NCI-H1092 treated with DMSO at 0.1 percent for 48 hours (cell line): ENCODE results near the gene MAMDC2.
"Not testable (repeated sequence)": the region's sequence is repeated elsewhere in the genome, so short reads cannot be mapped to it uniquely, and the experiment has no call there.

ENCODE experiments used
- DNase-seq: peaks from one replicate; lab custom pipeline; 2025; lab: John Stamatoyannopoulos, UW

MAMDC2 gene

DNA sequence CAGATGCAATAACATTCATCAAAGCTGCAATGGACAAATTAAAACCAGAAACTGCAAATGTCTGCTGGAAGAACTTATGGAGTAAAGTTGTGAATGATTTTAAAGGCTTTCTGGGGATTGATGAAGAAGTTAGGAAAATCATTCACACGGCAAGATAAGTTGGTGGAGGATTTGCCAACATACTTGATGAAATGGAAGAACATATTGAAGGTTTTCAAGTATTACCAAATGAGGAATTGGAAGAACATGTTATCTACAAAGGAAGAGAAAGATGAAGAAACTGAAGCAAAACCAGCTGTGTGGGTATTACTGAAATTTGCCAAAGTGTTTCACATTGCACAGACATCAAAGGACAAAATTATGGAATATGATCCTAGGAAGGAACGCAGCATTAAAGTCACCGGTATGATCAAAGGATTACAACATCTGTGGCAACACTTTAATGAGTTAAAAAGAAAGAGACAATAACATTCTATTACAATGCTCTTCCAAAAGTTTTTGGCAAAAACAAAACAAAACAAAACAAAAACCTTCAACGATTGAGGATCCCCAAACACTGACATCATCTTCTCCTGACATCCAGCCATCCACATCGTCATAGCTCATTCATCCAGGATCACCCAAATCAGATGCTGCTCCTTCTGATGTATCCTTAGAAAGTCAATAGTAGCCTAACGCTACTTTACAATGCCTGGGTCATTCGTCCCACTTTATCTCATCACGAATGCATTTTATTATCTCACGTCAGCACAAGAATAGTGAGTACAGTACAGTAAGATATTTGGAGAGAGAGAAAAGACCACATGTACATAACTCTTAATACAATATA is 153.8 kb downstream of the MAMDC2 start:
- no peak for DNase-seq

DNA sequence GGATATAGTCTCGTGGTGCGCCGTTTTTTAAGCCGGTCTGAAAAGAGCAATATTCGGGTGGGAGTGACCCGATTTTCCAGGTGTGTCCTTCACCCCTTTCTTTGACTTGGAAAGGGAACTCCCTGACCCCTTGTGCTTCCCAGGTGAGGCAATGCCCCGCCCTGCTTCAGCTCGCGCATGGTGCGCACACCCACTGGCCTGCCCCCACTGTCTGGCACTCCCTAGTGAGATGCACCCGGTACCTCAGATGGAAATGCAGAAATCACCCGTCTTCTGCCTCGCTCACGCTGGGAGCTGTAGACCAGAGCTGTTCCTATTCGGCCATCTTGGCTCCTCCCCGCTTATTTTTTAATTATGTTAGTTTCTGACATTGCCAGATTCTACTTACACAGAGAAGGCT is 161.1 kb downstream of the MAMDC2 start:
- not testable (repeated sequence) for DNase-seq

DNA sequence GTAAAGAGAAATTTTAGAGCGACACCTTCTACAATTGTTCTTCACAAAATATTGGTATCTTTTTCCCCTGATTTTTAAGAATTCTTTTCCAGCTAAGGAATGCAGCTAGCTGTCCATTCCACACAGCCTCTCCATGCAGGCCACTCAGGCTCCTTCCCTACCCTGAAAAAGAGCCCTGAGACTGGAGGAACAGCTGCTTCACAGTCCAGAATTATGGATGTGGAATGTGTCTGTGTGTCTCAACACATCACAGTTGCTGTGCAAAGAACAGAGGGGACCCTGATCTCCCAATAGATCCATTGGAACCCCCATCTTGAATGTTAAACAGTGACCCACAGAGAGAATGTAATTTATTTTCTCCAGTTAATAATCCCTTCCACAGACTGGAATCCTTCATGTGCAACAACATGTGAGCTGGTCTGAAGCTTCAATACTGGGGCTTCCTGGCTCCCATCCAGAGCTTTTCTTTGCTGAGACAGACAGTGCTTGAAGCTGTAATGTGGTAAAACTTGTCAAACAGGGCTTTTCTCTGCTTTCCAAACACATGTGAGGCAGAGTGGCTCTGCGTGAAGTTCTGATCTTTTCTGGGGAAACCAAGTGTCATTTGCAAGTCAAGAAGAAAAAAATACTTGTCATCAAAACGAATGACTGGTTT is 161.8 kb downstream of the MAMDC2 start:
- no peak for DNase-seq

DNA sequence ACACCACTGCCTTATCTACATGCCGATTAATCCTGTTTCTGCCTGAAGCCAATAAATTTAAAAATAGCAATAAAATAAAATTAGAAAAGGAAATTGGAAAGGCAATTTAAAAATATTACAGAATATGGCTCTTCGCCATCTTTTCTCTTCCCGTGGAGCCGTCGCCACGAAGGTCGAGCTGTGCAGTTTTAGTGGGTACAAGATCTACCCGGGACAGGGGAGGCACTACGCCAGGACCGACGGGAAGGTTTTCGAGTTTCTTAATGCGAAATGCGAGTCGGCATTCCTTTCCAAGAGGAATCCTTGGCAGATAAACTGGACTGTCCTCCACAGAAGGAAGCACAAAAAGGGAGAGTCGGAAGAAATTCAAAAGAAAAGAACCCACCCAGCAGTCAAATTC is 173.4 kb downstream of the MAMDC2 start:
- no peak for DNase-seq

DNA sequence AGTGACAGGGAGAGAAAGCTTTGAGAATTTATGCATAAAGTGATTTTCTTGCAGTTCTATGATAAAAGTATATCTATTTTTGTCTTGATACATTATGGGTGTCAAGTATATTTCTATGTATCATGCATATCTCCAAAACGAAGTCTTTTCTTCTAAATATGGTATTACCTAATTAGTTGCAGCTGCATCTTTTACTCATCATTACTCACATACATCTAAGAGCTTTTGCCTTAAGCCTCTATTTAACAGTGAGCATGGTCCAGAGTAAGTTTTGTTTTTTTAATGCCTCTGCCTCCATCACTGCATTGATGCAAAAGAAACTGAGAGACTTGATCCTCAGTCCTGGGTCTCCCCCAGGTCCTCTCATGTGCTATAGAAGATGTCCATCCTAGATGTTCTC is 175.1 kb downstream of the MAMDC2 start:
- no peak for DNase-seq

DNA sequence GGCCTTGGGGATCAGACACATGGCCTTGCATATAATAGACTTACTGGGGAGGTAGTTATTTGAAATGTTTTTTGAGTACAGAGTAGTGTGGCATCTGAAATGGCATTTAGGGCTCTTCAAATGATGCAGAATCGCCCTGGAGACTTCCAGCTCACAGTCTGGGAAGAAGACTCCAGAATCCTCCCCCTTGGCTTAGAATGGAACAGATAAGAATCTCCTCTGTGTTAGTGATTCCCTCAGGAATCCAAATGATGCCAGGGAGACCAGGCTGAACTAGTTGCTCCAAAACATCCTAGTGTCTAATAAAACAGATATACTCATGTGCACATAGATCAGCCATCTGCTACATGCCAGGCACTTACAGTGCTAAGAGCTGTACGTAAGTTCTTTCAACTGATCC is 176.6 kb downstream of the MAMDC2 start:
- DNase-seq, result no peak

DNA sequence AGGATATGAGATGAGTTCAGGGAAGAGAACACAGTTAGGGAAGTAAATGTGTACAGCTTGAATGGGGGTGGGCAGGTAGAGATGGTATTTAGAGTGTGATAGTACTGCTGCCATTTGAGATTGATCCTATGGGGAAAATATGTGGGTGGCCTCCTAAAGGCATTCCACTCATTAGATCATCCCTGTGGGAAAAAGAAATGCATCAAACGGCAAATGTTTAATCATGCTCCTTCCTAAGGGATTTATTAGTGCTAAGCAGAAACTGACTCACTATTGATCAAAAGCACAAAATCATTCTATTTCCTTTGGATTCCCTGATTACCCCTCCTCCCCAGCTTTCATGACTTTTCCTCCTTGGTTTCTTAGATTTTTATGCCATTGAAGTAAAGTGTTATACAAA is 178.7 kb downstream of the MAMDC2 start:
- no peak for DNase-seq

DNA sequence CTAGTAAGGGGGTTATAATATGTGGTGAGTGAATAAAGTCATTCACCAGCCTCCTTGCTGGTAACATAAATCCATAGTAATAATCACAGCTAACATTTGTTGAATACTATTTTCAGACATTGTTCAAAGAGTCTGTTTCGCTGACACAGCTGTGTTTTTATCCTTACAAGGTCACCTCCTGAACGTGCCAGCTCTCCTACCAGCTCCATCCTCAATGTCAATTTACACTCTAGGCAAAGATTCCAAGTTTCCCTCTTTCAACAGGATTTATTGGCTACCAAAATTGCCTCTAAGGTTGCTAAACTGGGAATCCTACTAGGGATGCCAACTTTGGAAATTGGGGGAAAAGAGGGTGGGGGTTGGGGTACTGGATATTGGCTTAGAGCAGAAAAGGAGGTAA is 184.5 kb downstream of the MAMDC2 start:
- DNase-seq, result peak; percentile 45

DNA sequence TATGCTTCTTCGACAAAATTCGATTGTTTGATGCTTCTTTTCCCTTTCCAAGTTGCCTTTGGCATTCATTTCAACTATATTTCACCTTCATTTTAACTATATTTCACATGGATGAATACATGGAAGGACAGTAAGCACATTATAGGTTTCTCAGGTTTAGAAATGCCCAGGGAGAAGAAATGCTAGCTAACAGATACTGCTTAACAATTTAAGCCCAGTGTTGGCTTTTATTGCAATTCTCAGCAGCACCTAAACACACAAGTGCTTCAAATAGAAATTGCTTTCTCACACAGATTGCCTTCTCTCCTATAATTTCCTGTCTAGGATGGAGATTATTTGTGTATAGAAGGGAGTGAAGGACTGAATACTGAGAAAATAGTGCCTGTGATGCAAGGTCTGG is 185.0 kb downstream of the MAMDC2 start:
- no peak for DNase-seq

DNA sequence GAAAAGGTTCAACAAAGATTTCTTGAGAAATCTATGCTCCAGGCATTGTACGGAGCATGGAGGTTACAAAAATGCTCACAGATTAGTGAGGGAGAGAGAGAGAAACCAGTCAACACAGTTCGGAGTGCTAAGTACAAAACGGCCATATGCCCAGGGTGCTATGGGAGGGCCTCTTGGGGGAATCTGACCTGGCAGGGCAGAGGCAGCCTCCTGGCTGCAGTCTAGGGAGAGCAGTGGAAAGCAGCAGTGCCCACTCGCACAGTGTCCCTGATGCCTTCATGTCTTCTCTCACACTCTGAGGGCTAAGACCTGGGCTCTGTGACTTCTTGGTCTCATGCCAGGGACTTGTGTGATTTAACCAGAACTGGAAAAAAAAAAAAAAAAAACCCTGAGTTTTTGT is 185.4 kb downstream of the MAMDC2 start:
- peak; percentile 71 for DNase-seq

DNA sequence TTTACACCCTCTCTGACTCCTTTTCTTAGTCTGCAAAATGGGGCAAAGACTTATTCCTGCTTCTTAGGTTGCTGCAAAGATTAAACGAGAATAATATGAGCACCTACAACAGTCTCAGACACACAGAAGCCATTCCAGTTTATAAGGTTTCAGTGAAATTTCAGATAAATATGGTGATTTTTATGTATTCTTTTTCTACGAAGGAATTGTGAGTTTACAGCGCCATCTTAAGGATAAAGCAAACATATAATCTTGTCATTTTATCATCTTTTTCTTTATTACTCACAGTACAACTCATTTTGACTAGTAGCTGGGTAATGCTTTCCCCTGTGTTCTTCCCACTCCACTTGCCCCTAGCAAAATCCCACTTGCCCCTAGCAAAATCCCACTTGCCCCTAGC is 185.9 kb downstream of the MAMDC2 start:
- peak; percentile 67 for DNase-seq

DNA sequence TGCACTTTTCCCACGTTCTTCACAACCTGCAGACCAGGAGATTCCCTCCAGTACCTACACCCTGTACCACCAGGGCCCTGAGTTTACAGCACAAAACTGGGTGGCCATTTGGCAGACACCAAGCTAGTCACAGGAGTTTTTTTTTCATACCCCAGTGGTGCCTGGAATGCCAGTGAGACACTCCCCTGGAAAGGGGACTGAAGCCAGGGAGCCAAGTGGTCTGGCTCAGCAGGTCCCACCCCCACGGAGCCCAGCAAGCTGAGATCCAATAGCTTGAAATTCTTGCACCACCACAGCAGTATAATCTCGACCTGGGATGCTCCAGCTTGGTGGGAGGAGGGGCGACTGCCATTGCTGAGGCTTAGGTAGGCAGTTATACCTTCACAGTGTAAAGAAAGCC is 188.8 kb downstream of the MAMDC2 start:
- no peak for DNase-seq

DNA sequence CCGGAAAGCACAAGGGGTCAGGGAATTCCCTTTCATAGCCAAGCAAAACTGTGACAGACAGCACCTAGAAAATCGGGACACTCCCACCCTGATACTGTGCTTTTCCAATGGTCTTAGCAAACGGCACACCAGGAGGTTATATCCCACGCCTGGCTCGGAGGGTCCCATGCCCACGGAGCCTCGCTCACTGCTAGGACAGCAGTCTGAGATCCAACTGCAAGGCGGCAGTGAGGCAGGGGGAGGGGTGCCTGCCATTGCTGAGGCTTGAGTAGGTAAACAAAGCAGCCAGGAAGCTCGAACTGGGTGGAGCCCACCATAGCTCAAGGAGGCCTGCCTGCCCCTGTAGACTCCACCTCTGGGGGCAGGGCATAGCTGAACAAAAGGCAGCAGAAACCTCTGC is 190.6 kb downstream of the MAMDC2 start:
- DNase-seq, result not testable (repeated sequence)

DNA sequence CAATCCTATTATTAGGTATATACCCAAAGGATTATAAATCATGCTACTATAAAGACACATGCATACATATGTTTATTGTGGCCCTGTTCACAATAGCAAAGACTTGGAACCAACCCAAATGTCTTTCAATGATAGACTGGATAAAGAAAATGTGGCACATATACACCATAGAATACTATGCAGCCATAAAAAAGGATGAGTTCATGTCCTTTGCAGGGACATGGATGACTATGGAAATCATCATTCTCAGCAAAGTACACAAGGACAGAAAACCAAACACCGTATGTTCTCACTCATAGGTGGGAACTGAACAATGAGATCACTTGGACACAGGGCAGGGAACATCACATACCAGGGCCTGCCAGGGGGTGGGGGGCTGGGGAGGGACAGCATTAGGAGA is 202.3 kb downstream of the MAMDC2 start:
- not testable (repeated sequence) for DNase-seq

DNA sequence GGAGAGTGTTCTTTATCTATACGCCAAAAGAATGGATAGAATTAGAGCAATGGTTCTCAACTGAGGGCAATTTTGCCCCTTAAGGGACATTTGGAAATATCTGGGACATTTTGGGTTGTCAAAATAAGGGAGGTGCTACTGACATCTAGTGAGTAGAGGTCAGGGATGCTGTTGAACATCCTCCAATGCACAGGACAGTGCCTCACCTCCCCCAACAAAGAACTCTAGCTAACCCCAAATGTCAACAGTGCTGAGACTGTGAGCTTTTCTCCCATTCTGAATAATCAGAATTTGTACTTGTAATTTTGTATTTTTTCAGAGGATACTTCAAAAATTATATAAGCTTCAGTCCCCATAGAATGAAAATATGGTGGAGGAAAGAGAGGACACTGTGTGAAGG is 206.6 kb downstream of the MAMDC2 start:
- no peak for DNase-seq

DNA sequence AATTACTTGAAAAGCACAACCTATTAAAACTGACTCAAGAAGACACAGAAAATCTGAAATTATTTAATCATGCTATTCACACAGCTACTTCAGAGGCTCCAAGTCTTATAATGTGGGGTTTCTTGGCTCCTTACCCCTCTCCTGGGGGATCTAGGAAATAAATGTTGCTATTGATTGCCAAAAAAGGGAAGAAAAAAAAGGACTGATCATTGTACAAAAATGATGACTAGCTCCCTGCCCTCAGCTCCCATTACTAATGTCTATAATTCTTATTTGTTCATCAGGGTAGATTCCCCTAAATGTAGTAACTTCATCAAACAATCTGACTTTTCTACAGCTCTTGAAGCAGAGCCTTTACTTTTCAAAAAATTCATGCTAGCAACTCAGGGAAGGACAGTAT is 211.8 kb downstream of the MAMDC2 start:
- DNase-seq, result no peak

DNA sequence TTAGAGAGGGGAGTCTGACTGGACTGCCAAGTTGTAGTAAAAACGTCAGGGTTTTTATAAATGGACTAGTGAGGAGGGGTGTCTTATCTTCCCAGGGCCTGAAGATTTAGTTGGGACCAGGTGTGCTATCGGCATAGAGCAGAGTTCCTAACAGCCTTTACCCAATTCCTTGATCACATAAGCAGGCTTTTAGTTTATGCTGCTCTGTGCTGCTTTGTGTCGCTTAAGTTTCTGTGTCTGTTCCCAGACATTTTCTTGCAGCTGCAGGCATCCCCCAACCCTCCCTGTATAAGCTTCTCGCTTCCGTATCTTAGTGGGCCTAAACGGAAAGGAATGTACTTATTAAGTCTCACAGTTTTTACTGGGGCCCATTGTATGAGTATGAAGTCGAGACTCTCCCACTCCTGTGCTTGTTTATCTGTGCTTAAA is 212.5 kb downstream of the MAMDC2 start:
- no peak for DNase-seq

DNA sequence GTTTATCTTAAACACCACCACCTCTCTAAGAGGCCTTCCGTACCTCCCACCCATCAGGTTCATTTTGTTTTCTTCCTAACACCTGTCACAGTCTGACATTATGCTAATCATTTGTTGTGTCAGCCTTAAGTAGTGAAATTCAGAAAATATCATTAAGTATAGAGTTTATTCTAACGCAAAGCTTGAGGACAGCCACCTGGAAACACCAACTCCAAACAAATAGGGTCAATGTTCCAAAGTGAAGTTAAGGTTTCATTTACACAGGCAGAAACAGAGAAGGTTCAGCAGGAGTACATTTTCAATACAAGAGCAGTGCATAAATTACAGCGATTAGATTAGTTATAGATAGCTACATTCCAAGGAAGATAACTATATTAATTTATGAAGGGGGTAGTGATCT is 213.9 kb downstream of the MAMDC2 start:
- peak; percentile 21 for DNase-seq

DNA sequence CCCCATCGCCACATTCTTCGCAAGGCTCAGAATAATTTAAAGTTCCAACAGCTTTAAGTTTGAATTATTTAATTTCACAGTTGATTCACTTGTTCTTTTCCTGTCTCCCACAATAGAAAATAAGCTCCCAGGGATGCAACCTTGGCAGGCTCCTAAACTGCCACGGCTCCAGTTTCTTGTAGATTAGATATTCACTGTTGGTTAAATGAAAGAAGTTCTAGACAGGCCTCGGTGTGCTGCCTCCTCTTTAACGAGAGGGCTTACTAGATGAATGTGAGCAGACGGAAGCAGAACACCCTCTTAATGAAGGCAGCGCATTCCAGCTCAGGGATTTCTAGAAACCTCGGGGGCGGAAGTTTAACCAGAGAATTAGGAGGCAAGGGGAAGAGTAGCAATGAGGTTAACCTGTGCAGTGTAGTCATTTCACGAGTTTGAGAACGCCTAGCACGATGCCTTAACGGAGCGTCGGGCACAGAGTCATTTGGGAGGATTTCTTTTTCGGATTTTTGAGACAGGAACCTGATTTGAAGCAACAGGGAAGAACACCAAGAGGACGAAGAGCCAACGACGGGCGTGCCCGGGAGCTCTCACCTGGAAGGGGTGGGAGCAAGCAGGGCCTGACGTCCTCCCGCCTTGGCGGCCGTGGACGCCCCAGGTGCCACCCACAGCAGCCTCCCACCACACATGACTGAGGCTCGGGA is 214.5 kb downstream of the MAMDC2 start:
- peak; percentile 78 for DNase-seq

DNA sequence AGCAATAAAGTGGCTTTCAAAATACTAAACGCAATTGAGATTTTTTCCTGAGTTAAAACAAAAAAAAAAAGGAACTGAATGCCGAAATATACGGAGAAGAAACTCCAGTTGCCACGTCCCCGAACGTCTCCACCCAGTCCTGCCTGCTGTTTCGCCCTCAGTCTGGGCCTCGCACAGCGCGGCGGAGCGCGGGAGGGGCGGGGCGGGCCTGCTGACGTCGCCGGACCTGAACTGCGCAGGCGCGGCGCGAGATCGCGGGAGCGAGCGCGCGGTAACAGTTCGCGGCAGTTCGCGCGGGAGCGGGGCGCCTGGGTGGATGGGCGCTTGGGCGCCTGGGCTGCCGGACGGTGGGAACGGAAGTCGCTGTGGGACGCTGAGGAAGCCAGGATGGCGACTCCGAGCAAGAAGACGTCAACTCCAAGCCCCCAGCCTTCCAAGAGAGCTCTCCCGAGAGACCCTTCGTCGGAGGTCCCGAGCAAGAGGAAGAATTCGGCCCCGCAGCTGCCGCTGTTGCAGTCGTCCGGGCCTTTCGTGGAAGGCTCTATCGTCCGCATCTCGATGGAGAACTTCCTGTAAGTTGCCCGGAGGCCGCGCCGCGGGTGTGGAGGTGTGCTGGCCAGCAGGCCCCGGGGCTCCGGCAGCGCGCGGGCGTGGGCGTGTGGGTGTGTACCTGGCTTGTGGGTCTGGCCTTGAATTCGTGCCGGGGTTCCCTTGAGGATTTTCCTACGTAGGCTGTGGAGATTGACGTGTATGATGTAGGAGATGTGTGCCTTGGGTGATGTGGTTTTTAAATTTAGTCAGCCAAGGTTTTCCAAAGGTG is 215.3 kb downstream of the MAMDC2 start, which contains the start of gene SMC5:
Gene SMC5 (plus strand): TSS at position 287 of the 820 bp plus-strand sequence. CDS start 101 bp downstream, at position 388.
- DNase-seq, result peak; percentile 87

DNA sequence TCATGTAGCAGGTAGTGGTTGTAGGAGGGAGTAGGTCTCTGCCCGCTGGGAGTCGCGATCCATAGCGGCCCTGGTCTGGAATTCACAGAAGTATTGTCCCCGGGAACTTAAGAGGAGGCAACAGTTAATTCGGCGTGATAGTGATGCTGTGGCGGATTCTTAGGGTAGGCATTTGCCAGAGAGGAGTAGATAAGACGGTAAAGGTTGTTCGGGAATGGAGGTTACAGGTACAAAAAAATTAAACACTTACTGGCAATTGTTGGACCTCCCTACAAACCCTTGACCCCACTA is 215.8 kb downstream of the MAMDC2 start:
- no peak for DNase-seq

DNA sequence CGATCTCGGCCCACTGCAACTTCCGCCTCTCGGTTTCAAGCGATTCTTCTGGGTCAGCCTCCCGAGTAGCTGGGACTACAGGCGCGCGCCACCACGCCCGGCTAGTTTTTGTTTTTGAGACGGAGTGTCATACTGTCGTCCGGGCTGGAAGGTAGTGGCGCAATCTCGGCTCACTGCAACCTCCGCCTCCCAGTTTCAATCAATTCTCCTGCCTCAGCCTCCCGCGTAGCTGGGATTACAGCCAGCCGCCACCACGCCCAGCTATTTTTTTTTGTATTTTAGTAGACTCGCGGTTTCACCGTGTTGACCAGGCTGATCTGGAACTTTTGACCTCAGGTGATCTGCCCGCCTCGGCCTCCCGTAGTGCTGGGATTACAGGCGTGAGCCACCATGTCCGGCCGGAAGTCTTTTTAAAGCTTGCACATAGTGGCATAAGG is 216.4 kb downstream of the MAMDC2 start:
- no peak for DNase-seq
